ENCODE results near the gene COTL1. TPM values are rescaled to one million over a fixed set of nuclear protein-coding genes. Genes with fewer than 3 reads are reported as not detected.

COTL1 gene
- total RNA-seq, 1 experiment from 2014 or later: 34.1 TPM

GRCh38 chr16:84569382-84569987 lies 48.4 kb downstream of the COTL1 start:
- Histone ChIP-seq H3K4me1 (ENCODE audit: insufficient read depth, low read length, poor library complexity, severe bottlenecking) (no peaks in the 10 kb centered on the region), H3K9me3 (ENCODE audit: low read depth, low read length, poor library complexity, severe bottlenecking) (peaks cover 6% of the 10 kb centered on the region), H3K27me3 (replicated peaks; ENCODE audit: insufficient read depth, low read depth, low read length, poor library complexity) (no peaks in the 10 kb centered on the region), H3K36me3 (ENCODE audit: insufficient read depth, low read length, poor library complexity, severe bottlenecking) (no peaks in the 10 kb centered on the region), H3K4me3 (ENCODE audit: low read depth, low read length, poor library complexity, severe bottlenecking) (no peak overlapping the region), H3K27ac (ENCODE audit: low read depth, low read length, poor library complexity, severe bottlenecking) (no peak overlapping the region)
- intact Hi-C loops (cut with micrococcal nuclease; ENCODE audit: unreplicated experiment): no loop called here
- DNase-seq (ENCODE audit: low spot score): no peak
- CTCF ChIA-PET: no interaction called here
- no peak for TF ChIP-seq EZH2 (IDR thresholded peaks at IDR 0.05; ENCODE audit: borderline replicate concordance, low read depth, low read length, poor library complexity, severe bottlenecking)
- no peak for TF ChIP-seq CTCF (conservative IDR thresholded peaks at IDR 0.05; ENCODE audit: low read depth, low read length)
- no TSS peak for BruUV-seq (replicated peaks)
- POLR2A ChIA-PET (ENCODE audit: low non-redundant PET): no interaction called here

- no peak for DNase-seq (ENCODE audit: low spot score)
- TF ChIP-seq EZH2 (IDR thresholded peaks at IDR 0.05; ENCODE audit: borderline replicate concordance, low read depth, low read length, poor library complexity, severe bottlenecking): no peak
- TF ChIP-seq CTCF (conservative IDR thresholded peaks at IDR 0.05; ENCODE audit: low read depth, low read length): no peak
- no TSS peak for BruUV-seq (replicated peaks)
- peaks cover 6% of the 10 kb centered on the region for H3K9me3 ChIP-seq (ENCODE audit: low read depth, low read length, poor library complexity, severe bottlenecking)
- no peaks in the 10 kb centered on the region for H3K4me1 ChIP-seq (ENCODE audit: insufficient read depth, low read length, poor library complexity, severe bottlenecking)
- intact Hi-C loops (cut with micrococcal nuclease; ENCODE audit: unreplicated experiment): no loop called here
- no peaks in the 10 kb centered on the region for H3K36me3 ChIP-seq (ENCODE audit: insufficient read depth, low read length, poor library complexity, severe bottlenecking)
- ChIA-PET CTCF (no interaction called here), POLR2A (ENCODE audit: low non-redundant PET) (no interaction called here)
- no peaks in the 10 kb centered on the region for H3K27me3 ChIP-seq (replicated peaks; ENCODE audit: insufficient read depth, low read depth, low read length, poor library complexity)
- H3K4me3 ChIP-seq (ENCODE audit: low read depth, low read length, poor library complexity, severe bottlenecking): no peak overlapping the region
- H3K27ac ChIP-seq (ENCODE audit: low read depth, low read length, poor library complexity, severe bottlenecking): no peak overlapping the region
Observed at GRCh38 chr16:84568066-84568465, 49.8 kb downstream of the COTL1 start.

GRCh38 chr16:84567286-84567962 lies 50.5 kb downstream of the COTL1 start:
- Histone ChIP-seq H3K27ac (ENCODE audit: low read depth, low read length, poor library complexity, severe bottlenecking) (no peak overlapping the region), H3K9me3 (ENCODE audit: low read depth, low read length, poor library complexity, severe bottlenecking) (peaks cover 6% of the 10 kb centered on the region), H3K36me3 (ENCODE audit: insufficient read depth, low read length, poor library complexity, severe bottlenecking) (no peaks in the 10 kb centered on the region), H3K4me3 (ENCODE audit: low read depth, low read length, poor library complexity, severe bottlenecking) (no peak overlapping the region), H3K27me3 (replicated peaks; ENCODE audit: insufficient read depth, low read depth, low read length, poor library complexity) (no peaks in the 10 kb centered on the region), H3K4me1 (ENCODE audit: insufficient read depth, low read length, poor library complexity, severe bottlenecking) (no peaks in the 10 kb centered on the region)
- no TSS peak for BruUV-seq (replicated peaks)
- POLR2A ChIA-PET (ENCODE audit: low non-redundant PET): no interaction called here
- intact Hi-C loops (cut with micrococcal nuclease; ENCODE audit: unreplicated experiment): no loop called here
- CTCF ChIA-PET: no interaction called here
- DNase-seq (ENCODE audit: low spot score): no peak
- TF ChIP-seq EZH2 (IDR thresholded peaks at IDR 0.05; ENCODE audit: borderline replicate concordance, low read depth, low read length, poor library complexity, severe bottlenecking) (no peak), CTCF (conservative IDR thresholded peaks at IDR 0.05; ENCODE audit: low read depth, low read length) (no peak)
